Bronchial epithelial cell (primary cell): ENCODE results near the gene DBF4B. TPM values are rescaled to one million over a fixed set of nuclear protein-coding genes. Genes with fewer than 3 reads are reported as not detected.

Experiments used
- DNase-seq: peaks from one replicate; pipeline ENCODE4 v3.0.0-alpha.2; 2010; ENCODE audit warnings: low read depth
- FAIRE-seq: peaks from 2 replicates; lab custom pipeline; 2011; peaks lifted over from hg19 to GRCh38; lab: Jason Lieb, UNC
- H3K27me3 ChIP-seq: 2 replicates; pipeline ENCODE4 v1.5.1; 2011; ENCODE audit warnings: low read length; ENCODE audit not compliant: control insufficient read depth, insufficient read depth
- H3K36me3 ChIP-seq: 2 replicates; pipeline ENCODE4 v1.5.1; 2011; ENCODE audit warnings: low read length; ENCODE audit not compliant: control insufficient read depth, insufficient read depth
- H3K4me3 ChIP-seq: 2 replicates; pipeline ENCODE4 v1.5.1; 2011; ENCODE audit warnings: mild to moderate bottlenecking, low read depth, low read length, control low read depth
- CTCF ChIP-seq: IDR thresholded peaks from 2 replicates; pipeline ENCODE4 v1.5.1; 2011; ENCODE audit warnings: mild to moderate bottlenecking, moderate library complexity, low read length, control low read depth, inconsistent platforms; ENCODE audit not compliant: insufficient read depth, severe bottlenecking
- total RNA-seq: library from RNA; depleted of rRNA; stranded (reverse); fragments of >200 nt; gene quantifications from 2 replicates; pipeline ENCODE4 v1.2.1, GENCODE V29; 2014

Gene DBF4B
- total RNA-seq, 1 donor from 2014 or later: 0.79 TPM

GRCh38 chr17:44793885-44794842, 85.7 kb downstream of the DBF4B start:
- TF ChIP-seq CTCF: no peak
- no peak overlapping the region for H3K4me3 ChIP-seq
- FAIRE-seq: no peak
- no peaks in the 10 kb centered on the region for H3K27me3 ChIP-seq
- H3K36me3 ChIP-seq: no peaks in the 10 kb centered on the region
- DNase-seq: no peak

DNA sequence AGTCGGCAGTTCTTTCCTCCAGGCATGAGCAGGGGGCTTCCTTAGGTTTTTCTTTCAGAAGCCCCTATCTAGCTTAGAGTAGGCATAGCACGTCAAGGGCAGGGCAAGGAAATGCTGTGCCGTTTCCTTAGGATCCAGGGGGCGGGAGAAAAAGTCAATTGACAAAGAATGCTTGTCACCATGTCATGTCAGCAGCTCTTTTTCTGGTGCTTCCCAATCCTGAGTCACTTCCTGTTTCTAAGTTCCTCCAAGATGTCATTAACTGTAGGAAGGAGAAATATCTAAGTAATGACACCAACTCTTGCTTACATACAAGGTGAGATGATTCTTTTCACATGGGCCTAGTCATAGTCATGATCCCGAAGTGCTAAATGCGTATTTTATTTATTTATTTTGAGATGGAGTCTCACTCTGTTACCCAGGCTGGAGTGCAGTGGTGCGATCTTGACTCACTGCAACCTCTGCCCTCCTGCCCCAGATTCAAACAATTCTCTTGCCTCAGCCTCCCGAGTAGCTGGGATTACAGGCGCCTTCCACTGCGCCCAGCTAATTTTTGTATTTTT, 86.5 kb downstream of the DBF4B start:
- DNase-seq (peak; percentile 89), FAIRE-seq (no peak)
- TF ChIP-seq CTCF: no peak
- Histone ChIP-seq H3K4me3 (no peak overlapping the region), H3K36me3 (no peaks in the 10 kb centered on the region), H3K27me3 (no peaks in the 10 kb centered on the region)

DNA sequence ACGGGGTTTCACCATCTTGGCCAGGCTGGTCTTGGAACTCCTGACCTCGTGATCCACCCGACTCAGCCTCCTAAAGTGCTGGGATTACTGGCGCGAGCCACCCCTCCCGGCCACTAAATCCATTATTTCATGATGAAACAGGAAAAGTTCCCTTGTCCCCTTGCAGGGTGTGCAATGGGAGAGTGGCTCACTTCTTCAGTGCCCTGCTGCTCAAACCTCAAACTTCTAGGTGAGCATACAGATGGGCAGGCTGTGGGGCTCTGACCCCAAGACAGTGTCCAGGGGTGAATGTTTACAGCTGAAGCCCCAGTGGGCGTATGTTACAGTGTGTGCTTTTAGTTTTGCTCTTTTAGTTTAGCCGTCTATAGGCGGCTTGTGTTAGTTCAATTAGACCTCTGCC, 87.0 kb downstream of the DBF4B start:
- FAIRE-seq (no peak), DNase-seq (no peak)
- no peaks in the 10 kb centered on the region for H3K27me3 ChIP-seq
- H3K36me3 ChIP-seq: no peaks in the 10 kb centered on the region
- H3K4me3 ChIP-seq: no peak overlapping the region
- no peak for TF ChIP-seq CTCF

- H3K4me3 ChIP-seq: no peak overlapping the region
- H3K27me3 ChIP-seq: no peaks in the 10 kb centered on the region
- DNase-seq: no peak
- no peaks in the 10 kb centered on the region for H3K36me3 ChIP-seq
- FAIRE-seq: no peak
- no peak for TF ChIP-seq CTCF
These were observed 87.5 kb downstream of the DBF4B start for GRCh38 chr17:44795928-44796327.

DNA sequence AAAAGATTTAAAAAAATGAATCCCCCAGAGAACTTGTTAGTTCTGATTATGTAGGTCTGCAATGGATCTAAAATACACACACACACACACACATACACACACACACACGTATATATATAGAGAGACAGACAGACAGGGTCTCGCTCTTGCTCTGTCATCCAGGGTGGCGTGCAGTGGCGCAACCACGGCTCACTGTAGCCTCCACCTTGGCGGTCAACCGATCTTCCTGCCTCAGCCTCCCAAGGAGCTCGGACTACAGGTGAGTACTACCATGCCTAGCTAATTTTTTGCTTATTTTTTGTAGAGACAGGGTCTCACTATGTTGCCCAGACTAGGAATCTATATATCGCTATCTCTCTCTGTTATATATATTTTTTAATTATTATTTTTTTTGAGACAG, 88.3 kb downstream of the DBF4B start:
- Histone ChIP-seq H3K27me3 (no peaks in the 10 kb centered on the region), H3K4me3 (no peak overlapping the region), H3K36me3 (no peaks in the 10 kb centered on the region)
- DNase-seq (no peak), FAIRE-seq (no peak)
- no peak for TF ChIP-seq CTCF

GRCh38 chr17:44797802-44798201, 89.3 kb downstream of the DBF4B start:
- no peak for FAIRE-seq
- DNase-seq: no peak
- Histone ChIP-seq H3K36me3 (no peaks in the 10 kb centered on the region), H3K4me3 (no peak overlapping the region), H3K27me3 (no peaks in the 10 kb centered on the region)
- no peak for TF ChIP-seq CTCF
